TTC549 (cell line): ENCODE data around the gene SIPA1L3.

Experiments
- FAIRE-seq: peaks from 2 replicates; lab custom pipeline; 2012; peaks lifted over from hg19 to GRCh38; lab: Jason Lieb, UNC

Gene SIPA1L3

GRCh38 chr19:38115271-38115802 is 208.3 kb downstream of the SIPA1L3 start:
- no peak for FAIRE-seq

- FAIRE-seq: no peak
Observed at GRCh38 chr19:38118176-38118575, 211.2 kb downstream of the SIPA1L3 start.

- no peak for FAIRE-seq
Observed at GRCh38 chr19:38120471-38121025, 213.5 kb downstream of the SIPA1L3 start.

- FAIRE-seq: no peak
Observed at GRCh38 chr19:38122402-38123093, 215.5 kb downstream of the SIPA1L3 start.

GRCh38 chr19:38125238-38125637 is 218.2 kb downstream of the SIPA1L3 start:
- FAIRE-seq: no peak

GRCh38 chr19:38130399-38130798 is 223.4 kb downstream of the SIPA1L3 start:
- FAIRE-seq: no peak

GRCh38 chr19:38132781-38133180 is 225.8 kb downstream of the SIPA1L3 start:
- FAIRE-seq: no peak

- no peak for FAIRE-seq
Observed at GRCh38 chr19:38133319-38133718, 226.3 kb downstream of the SIPA1L3 start.

GRCh38 chr19:38134540-38135149 is 227.6 kb downstream of the SIPA1L3 start:
- FAIRE-seq: no peak

- FAIRE-seq: no peak
Observed at GRCh38 chr19:38135150-38135998, 228.4 kb downstream of the SIPA1L3 start.

GRCh38 chr19:38139122-38139521 is 232.1 kb downstream of the SIPA1L3 start:
- no peak for FAIRE-seq

- FAIRE-seq: no peak
Observed at GRCh38 chr19:38141108-38141507, 234.1 kb downstream of the SIPA1L3 start.

GRCh38 chr19:38142176-38143035 is 235.4 kb downstream of the SIPA1L3 start:
- FAIRE-seq: no peak

- no peak for FAIRE-seq
Observed at GRCh38 chr19:38143847-38144246, 236.8 kb downstream of the SIPA1L3 start.

- FAIRE-seq: no peak
Observed at GRCh38 chr19:38144667-38145066, 237.7 kb downstream of the SIPA1L3 start.

- no peak for FAIRE-seq
Observed at GRCh38 chr19:38145623-38146022, 238.6 kb downstream of the SIPA1L3 start.

GRCh38 chr19:38148337-38148736 is 241.3 kb downstream of the SIPA1L3 start:
- no peak for FAIRE-seq

- FAIRE-seq: no peak
Observed at GRCh38 chr19:38149661-38150061, 242.7 kb downstream of the SIPA1L3 start.

- no peak for FAIRE-seq
Observed at GRCh38 chr19:38151242-38151641, 244.2 kb downstream of the SIPA1L3 start.

- FAIRE-seq: no peak
Observed at GRCh38 chr19:38152461-38153379, 245.7 kb downstream of the SIPA1L3 start.

GRCh38 chr19:38155453-38155852 is 248.4 kb downstream of the SIPA1L3 start:
- FAIRE-seq: no peak
